Putamen (tissue), 1 donor: ENCODE measurements around the gene SLC26A4.

ENCODE experiments used
- DNase-seq: peaks from one replicate; pipeline ENCODE4 v3.0.0-alpha.2; 2016; ENCODE audit warnings: low spot score

Gene SLC26A4

DNA sequence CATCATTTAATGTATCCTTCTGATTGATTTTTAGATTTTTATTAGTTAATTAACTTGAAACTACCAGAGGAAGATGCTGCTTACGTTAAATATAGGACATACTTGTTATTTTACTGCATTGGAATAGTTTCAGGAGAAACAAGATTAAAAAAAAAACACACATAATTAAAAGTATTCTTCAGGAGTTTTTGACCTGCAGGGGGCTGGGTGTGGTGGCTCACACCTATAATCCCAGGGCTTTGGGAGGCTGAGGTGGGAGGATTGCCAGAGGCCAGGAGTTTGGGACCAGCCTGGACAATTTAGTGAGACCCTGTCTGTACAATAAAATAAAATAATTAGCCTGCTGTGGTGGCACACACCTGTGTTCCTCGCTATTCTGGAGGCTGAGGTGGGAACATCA lies 94.0 kb downstream of the SLC26A4 start:
- no peak for DNase-seq

DNA sequence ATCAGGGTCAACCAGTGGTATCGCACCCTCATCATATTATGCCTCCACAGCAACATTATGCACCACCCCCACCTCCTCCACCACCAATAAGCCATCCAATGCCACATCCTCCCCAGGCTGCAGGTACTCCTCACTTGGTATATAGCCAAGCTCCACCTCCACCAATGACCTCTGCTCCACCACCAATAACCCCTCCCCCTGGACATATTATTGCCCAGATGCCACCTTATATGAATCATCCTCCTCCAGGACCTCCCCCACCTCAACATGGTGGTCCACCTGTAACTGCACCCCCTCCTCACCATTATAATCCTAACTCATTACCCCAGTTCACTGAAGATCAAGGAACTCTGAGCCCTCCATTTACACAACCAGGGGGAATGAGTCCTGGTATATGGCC lies 98.0 kb downstream of the SLC26A4 start:
- DNase-seq = no peak

DNA sequence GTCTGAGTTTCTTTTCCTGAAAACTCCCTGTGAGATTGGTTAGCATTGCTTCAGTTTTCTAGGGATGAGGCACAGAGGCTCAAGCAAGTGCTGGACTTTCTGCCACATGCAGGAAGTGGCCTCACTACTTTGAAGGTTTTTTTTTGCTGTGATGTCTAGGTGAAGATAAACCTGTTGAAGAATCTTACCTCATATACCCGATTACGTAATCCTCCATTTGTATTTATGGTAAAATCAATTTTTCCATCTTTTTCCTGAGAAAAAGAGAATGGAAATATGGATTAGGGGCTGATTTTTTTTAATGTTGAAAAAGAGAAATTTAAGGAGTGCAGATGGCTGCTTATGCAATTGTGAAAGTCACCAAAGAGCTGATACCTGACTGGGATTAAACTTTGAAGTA lies 106.8 kb downstream of the SLC26A4 start:
- no peak for DNase-seq
